Kidney capillary endothelial cell (primary cell): ENCODE results near the gene LRRC73.
"Not testable (repeated sequence)": the region's sequence is repeated elsewhere in the genome, so short reads cannot be mapped to it uniquely, and the experiment has no call there.

Source experiments
- DNase-seq: peaks from one replicate; pipeline ENCODE4 v3.0.0-alpha.2; 2018; ENCODE audit warnings: low spot score

Gene LRRC73

DNA sequence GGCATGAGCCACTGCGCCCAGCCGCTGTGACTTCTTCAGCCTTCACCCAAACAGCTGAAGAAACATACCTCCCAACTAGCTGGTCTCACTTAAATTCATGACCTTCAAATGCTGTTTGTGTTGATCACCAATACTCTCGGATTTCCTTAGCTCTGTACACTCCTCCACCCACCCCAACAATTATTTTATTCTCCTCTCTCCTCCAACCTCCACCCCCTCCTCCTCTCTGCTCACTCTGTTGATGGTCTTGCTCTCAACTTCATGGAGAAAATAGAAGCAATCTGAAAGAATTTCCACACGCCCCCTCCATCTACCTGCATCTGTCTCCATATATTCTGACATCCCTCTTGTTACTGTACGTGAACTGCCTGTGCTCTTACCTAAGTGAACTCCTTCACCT, 48.2 kb downstream of the LRRC73 start:
- DNase-seq = no peak

DNA sequence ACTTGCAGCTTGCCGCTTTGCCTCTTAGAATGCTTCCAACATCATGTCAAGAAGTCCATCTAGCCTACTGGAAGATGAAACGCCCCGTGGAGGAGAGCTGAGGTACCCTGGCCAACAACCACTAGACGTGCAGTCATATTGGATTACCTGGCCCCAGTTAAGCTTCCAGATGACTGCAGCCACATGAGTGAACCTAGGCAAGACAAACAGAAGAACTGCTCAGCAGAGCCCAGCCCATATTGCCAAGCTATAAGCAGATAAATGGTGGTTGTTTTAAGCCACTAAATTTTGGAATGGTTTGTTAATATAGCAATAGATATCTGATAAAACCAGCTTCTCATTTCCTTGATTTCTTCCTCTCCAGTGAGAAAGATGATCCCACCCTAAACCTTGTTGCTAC, 50.1 kb downstream of the LRRC73 start:
- DNase-seq = no peak

GRCh38 chr6:43459535-43459934, 50.6 kb downstream of the LRRC73 start:
- DNase-seq = no peak

GRCh38 chr6:43458154-43458553, 52.0 kb downstream of the LRRC73 start:
- DNase-seq = not testable (repeated sequence)

- no peak for DNase-seq
Observed at GRCh38 chr6:43457643-43458042, 52.5 kb downstream of the LRRC73 start.
